Liver (tissue), 9 donors: ENCODE results near the gene MYO3B. TPM values are rescaled to one million over a fixed set of nuclear protein-coding genes. Genes with fewer than 3 reads are reported as not detected.
"Not testable (repeated sequence)": the region's sequence is repeated elsewhere in the genome, so short reads cannot be mapped to it uniquely, and the experiment has no call there.

ENCODE experiments used
- DNase-seq: peaks from one replicate; pipeline ENCODE4 v3.0.0-alpha.2; 2017; ENCODE audit warnings: low spot score
- H3K27ac ChIP-seq, 2 donors: one replicate each; pipeline ENCODE4 v1.7.0; 2013; ENCODE audit warnings: inconsistent platforms in 2 of 2, low read length in 2 of 2, control low read depth in 1 of 2, low read depth in 1 of 2, mild to moderate bottlenecking in 1 of 2
- H3K27me3 ChIP-seq, 4 donors: one replicate each; pipeline versions ENCODE4 v1.6.1 to v1.7.0; 2013; ENCODE audit warnings: low read length in 3 of 4, inconsistent platforms in 1 of 4, mild to moderate bottlenecking in 1 of 4, moderate library complexity in 1 of 4; ENCODE audit not compliant: control insufficient read depth in 4 of 4, insufficient read depth in 4 of 4
- H3K36me3 ChIP-seq, 4 donors: one replicate each; pipeline versions ENCODE4 v1.6.1 to v1.7.0; 2013; ENCODE audit warnings: low read length in 3 of 4, mild to moderate bottlenecking in 3 of 4, low read depth in 1 of 4, moderate library complexity in 1 of 4; ENCODE audit not compliant: control insufficient read depth in 4 of 4, insufficient read depth in 3 of 4
- H3K4me1 ChIP-seq, 4 donors: one replicate each; pipeline versions ENCODE4 v1.6.1 to v1.7.0; 2013; ENCODE audit warnings: low read length in 3 of 4, mild to moderate bottlenecking in 3 of 4, moderate library complexity in 1 of 4; ENCODE audit not compliant: control insufficient read depth in 4 of 4, insufficient read depth in 4 of 4
- H3K4me3 ChIP-seq, 3 donors: one replicate each; pipeline versions ENCODE4 v1.6.1 to v1.7.0; 2013; ENCODE audit warnings: low read length in 3 of 3, control low read depth in 1 of 3, low read depth in 1 of 3, mild to moderate bottlenecking in 1 of 3
- H3K9ac ChIP-seq, 2 donors: one replicate each; pipeline ENCODE4 v1.7.0; 2013; ENCODE audit warnings: low read length in 2 of 2, mild to moderate bottlenecking in 2 of 2, moderate library complexity in 2 of 2, control low read depth in 1 of 2, low read depth in 1 of 2
- H3K9me3 ChIP-seq, 4 donors: one replicate each; pipeline versions ENCODE4 v1.6.1 to v1.7.0; 2013; ENCODE audit warnings: low read length in 3 of 4; ENCODE audit not compliant: control insufficient read depth in 4 of 4
- FOXA1 ChIP-seq: IDR thresholded peaks from 2 replicates; pipeline ENCODE4 v1.6.1; 2016; ENCODE audit warnings: antibody characterized with exemption
- GABPA ChIP-seq, 2 donors: IDR thresholded peaks in 1 of 2; conservative IDR thresholded peaks in 1 of 2; 2 replicates each; pipeline ENCODE4 v1.6.1; 2016; ENCODE audit warnings: antibody characterized with exemption in 2 of 2, mild to moderate bottlenecking in 1 of 2, moderate library complexity in 1 of 2
- HNF4A ChIP-seq, 2 donors: conservative IDR thresholded peaks; 2 replicates each; pipeline ENCODE4 v1.6.1; 2016; ENCODE audit warnings: antibody characterized with exemption in 2 of 2, mild to moderate bottlenecking in 2 of 2
- HNF4G ChIP-seq: IDR thresholded peaks from 2 replicates; pipeline ENCODE4 v1.6.1; 2016; ENCODE audit warnings: antibody characterized with exemption
- JUND ChIP-seq, 2 donors: IDR thresholded peaks; 2 replicates each; pipeline ENCODE4 v1.6.1; 2016; ENCODE audit warnings: antibody characterized with exemption in 2 of 2
- NR2F2 ChIP-seq: IDR thresholded peaks from 2 replicates; pipeline ENCODE4 v1.6.1; 2016; ENCODE audit warnings: antibody characterized with exemption
- TAF1 ChIP-seq: conservative IDR thresholded peaks from 2 replicates; pipeline ENCODE4 v1.6.1; 2016; ENCODE audit warnings: antibody characterized with exemption, mild to moderate bottlenecking
- WGBS: extraction: QIAGEN DNeasy Blood & Tissue Kit; methylation state at CpG from one replicate; pipeline ENCODE4 v1.1.7; 2013; 5-methylcytosine and 5-hydroxymethylcytosine counted together
- polyA plus RNA-seq, 2 donors: library from polyadenylated mRNA; stranded (reverse) in 1 of 2; unstranded in 1 of 2; fragments of 200-250 nt in 1 of 2; fragments of >200 nt in 1 of 2; fragmentation: Nextera tagmentation in 1 of 2; extraction: Ambion mirVana in 1 of 2; gene quantifications; one replicate each; pipeline versions ENCODE4 v1.2.1 to v1.2.3, GENCODE V29; 2013 to 2015
- total RNA-seq, 2 donors: library from RNA; depleted of rRNA; stranded (reverse); fragments of >200 nt; gene quantifications; one replicate each; pipeline ENCODE4 v1.2.3, GENCODE V29; 2014
- TF ChIP-seq, protein P1 (sequence below): IDR thresholded peaks from 2 replicates; pipeline ENCODE4 v1.6.1; 2016; ENCODE audit warnings: antibody characterized with exemption, mild to moderate bottlenecking
- TF ChIP-seq, protein P2 (sequence below): IDR thresholded peaks from 2 replicates; pipeline ENCODE4 v1.6.1; 2016; ENCODE audit warnings: antibody characterized with exemption
- TF ChIP-seq, protein P3 (sequence below): IDR thresholded peaks from 2 replicates; pipeline ENCODE4 v1.6.1; 2016; ENCODE audit warnings: antibody characterized with exemption
- TF ChIP-seq, protein P4 (sequence below): IDR thresholded peaks from 2 replicates; pipeline ENCODE4 v1.6.1; 2016; ENCODE audit warnings: antibody characterized with exemption
- TF ChIP-seq, protein P5 (sequence below): fragments of 150-350 bp; IDR thresholded peaks from 2 replicates; pipeline ENCODE4 v1.5.1; 2017; ENCODE audit warnings: improper control_type of control experiment, low read depth, low read length; ENCODE audit not compliant: missing input control
- donor health status: healthy.
- donor health status: healthy.
- donor health status: healthy.
- donor health status: healthy.
- donor health status: healthy.

The MYO3B gene
- total and polyA plus RNA-seq, 4 donors = under 0.01 to 0.05 TPM; not detected in 2

DNA sequence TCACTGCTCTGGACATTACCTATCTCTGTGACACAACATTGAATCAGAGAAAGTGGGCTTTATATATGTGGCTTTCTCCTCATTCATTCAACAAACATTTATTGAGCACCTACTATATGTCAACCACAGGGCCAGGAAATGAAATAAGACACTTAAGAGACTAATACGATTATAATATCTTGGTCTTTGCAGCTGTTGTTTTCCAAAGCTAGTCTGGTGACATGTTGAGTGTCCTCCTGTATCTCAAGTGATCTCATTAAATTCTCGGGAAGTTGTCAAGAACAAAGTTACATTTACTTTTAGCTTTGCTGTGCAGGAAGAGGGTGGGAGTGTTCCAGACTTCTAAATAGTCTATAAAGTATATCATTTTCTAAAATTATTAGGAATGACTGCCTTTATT is 372.6 kb downstream of the MYO3B start (continued):
- TF ChIP-seq, protein P1, sequence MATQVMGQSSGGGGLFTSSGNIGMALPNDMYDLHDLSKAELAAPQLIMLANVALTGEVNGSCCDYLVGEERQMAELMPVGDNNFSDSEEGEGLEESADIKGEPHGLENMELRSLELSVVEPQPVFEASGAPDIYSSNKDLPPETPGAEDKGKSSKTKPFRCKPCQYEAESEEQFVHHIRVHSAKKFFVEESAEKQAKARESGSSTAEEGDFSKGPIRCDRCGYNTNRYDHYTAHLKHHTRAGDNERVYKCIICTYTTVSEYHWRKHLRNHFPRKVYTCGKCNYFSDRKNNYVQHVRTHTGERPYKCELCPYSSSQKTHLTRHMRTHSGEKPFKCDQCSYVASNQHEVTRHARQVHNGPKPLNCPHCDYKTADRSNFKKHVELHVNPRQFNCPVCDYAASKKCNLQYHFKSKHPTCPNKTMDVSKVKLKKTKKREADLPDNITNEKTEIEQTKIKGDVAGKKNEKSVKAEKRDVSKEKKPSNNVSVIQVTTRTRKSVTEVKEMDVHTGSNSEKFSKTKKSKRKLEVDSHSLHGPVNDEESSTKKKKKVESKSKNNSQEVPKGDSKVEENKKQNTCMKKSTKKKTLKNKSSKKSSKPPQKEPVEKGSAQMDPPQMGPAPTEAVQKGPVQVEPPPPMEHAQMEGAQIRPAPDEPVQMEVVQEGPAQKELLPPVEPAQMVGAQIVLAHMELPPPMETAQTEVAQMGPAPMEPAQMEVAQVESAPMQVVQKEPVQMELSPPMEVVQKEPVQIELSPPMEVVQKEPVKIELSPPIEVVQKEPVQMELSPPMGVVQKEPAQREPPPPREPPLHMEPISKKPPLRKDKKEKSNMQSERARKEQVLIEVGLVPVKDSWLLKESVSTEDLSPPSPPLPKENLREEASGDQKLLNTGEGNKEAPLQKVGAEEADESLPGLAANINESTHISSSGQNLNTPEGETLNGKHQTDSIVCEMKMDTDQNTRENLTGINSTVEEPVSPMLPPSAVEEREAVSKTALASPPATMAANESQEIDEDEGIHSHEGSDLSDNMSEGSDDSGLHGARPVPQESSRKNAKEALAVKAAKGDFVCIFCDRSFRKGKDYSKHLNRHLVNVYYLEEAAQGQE = no peak
- TF ChIP-seq TAF1 (no peak), HNF4A (conservative IDR thresholded peaks at IDR 0.05) (no peak)

DNA sequence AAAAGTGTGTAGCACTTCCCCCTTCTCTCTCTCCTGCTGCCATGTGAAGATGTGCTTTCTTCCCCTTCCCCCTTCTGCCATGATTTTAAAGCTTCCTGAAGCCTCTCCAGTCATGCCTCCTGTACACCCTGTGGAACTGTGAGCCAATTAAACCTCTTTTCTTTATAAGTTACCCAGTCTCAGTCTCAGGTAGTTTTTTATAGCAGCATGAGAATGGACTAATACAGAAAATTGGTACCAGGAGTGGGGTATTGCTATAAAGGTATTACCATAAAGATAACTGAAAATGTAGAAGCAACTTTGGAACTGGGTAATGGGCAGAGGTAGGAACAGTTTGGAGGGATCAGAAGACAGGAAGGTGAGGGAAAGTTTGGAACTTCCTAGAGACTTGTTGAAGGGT is 374.0 kb downstream of the MYO3B start:
- DNase-seq, H3K36me3 ChIP-seq, H3K4me1 ChIP-seq, H3K9ac ChIP-seq, H3K4me3 ChIP-seq, H3K27me3 ChIP-seq, H3K9me3 ChIP-seq, H3K27ac ChIP-seq: not testable (repeated sequence)

DNA sequence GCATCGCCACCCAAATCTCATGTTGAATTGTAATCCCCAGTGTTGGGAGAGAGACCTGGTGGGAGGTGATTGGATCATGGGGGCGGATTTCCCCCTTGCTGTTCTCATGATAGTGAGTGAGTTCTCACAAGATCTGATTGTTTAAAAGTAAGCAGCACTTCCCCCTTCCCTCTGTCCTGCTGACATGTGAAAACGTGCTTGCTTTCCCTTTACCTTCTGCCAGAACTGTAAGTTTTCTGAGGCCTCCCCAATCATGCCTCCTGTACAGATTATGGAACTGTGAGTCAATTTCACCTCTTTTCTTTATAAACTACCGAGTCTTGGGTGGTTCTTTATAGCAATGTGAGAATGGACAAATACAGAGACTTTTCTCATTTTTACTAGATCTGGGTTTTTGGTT is 375.8 kb downstream of the MYO3B start:
- Histone ChIP-seq H3K9me3 (peaks cover 0 to 4% (median 1%) of the 10 kb centered on the region in 4 donors), H3K4me3 (no peak overlapping the region), H3K27ac (no peak overlapping the region), H3K36me3 (no peaks in the 10 kb centered on the region), H3K9ac (no peak overlapping the region), H3K4me1 (no peaks in the 10 kb centered on the region), H3K27me3 (no peaks in the 10 kb centered on the region)
- no peak for DNase-seq
- 87% methylated on average over 4 of the region's 4 CpGs for WGBS
- TF ChIP-seq HNF4A (conservative IDR thresholded peaks at IDR 0.05) (no peak), GABPA (IDR thresholded peaks at IDR 0.05 in 1 of 2, conservative IDR thresholded peaks at IDR 0.05 in 1 of 2) (no peak), NR2F2 (no peak), FOXA1 (no peak), HNF4G (no peak), JUND (IDR thresholded peaks at IDR 0.05) (no peak)
- TF ChIP-seq, protein P2, sequence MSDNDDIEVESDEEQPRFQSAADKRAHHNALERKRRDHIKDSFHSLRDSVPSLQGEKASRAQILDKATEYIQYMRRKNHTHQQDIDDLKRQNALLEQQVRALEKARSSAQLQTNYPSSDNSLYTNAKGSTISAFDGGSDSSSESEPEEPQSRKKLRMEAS = no peak
- TF ChIP-seq, protein P3, sequence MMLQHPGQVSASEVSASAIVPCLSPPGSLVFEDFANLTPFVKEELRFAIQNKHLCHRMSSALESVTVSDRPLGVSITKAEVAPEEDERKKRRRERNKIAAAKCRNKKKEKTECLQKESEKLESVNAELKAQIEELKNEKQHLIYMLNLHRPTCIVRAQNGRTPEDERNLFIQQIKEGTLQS = no peak
- TF ChIP-seq, protein P1 = no peak
- TF ChIP-seq, protein P4, sequence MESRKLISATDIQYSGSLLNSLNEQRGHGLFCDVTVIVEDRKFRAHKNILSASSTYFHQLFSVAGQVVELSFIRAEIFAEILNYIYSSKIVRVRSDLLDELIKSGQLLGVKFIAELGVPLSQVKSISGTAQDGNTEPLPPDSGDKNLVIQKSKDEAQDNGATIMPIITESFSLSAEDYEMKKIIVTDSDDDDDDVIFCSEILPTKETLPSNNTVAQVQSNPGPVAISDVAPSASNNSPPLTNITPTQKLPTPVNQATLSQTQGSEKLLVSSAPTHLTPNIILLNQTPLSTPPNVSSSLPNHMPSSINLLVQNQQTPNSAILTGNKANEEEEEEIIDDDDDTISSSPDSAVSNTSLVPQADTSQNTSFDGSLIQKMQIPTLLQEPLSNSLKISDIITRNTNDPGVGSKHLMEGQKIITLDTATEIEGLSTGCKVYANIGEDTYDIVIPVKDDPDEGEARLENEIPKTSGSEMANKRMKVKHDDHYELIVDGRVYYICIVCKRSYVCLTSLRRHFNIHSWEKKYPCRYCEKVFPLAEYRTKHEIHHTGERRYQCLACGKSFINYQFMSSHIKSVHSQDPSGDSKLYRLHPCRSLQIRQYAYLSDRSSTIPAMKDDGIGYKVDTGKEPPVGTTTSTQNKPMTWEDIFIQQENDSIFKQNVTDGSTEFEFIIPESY = no peak
- TF ChIP-seq, protein P5, sequence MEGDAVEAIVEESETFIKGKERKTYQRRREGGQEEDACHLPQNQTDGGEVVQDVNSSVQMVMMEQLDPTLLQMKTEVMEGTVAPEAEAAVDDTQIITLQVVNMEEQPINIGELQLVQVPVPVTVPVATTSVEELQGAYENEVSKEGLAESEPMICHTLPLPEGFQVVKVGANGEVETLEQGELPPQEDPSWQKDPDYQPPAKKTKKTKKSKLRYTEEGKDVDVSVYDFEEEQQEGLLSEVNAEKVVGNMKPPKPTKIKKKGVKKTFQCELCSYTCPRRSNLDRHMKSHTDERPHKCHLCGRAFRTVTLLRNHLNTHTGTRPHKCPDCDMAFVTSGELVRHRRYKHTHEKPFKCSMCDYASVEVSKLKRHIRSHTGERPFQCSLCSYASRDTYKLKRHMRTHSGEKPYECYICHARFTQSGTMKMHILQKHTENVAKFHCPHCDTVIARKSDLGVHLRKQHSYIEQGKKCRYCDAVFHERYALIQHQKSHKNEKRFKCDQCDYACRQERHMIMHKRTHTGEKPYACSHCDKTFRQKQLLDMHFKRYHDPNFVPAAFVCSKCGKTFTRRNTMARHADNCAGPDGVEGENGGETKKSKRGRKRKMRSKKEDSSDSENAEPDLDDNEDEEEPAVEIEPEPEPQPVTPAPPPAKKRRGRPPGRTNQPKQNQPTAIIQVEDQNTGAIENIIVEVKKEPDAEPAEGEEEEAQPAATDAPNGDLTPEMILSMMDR = no peak
